WI38 (cell line): ENCODE measurements around the gene MAP2K6.

Source experiments
- H3K4me3 ChIP-seq: 2 replicates; pipeline ENCODE4 v1.5.1; 2011; ENCODE audit warnings: low read depth, mild to moderate bottlenecking, control low read depth, low read length
- CTCF ChIP-seq: IDR thresholded peaks from 2 replicates; pipeline ENCODE4 v1.5.1; 2012; ENCODE audit warnings: low read depth, mild to moderate bottlenecking, control low read depth, low read length

Gene MAP2K6

GRCh38 chr17:69560987-69561441 is 146.5 kb downstream of the MAP2K6 start:
- H3K4me3 ChIP-seq, result no peak overlapping the region
- no peak for TF ChIP-seq CTCF

DNA sequence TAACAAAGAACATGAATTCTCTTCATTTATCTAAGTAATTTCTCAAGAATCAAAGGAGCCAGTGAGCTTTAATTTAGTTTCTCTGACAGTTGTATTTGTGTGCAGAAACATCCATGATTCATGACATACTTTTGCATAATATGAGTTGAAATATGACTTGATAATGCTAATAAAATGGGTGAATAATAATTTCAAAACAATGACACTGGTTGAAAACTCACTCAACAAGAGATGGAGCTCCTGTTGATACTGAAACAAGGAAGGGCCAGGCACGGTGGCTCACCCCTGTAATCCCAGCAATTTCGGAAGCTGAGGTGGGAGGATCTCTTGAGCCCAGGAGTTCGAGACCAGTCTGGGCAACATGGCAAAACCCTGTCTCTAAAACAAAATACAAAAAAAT is 147.0 kb downstream of the MAP2K6 start:
- no peak overlapping the region for H3K4me3 ChIP-seq
- no peak for TF ChIP-seq CTCF

DNA sequence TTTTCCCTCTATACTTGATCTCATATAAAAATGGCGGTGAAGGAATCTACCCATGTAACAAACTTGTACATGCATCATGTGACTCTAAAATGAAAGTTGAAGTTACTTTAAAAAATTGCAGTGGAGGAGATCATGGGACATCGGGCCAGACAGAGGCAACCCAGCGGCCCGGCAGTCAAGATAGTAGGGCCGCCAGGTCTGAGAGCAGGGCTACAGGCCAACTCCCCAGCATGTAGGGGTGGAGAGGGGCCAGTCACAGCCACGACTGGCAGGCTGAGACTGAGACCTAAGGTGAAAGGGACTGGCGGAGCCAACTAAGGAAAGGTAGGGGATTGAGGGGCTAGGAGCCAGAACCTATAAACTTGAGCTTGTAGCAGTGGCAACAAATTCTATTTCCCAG is 150.9 kb downstream of the MAP2K6 start:
- no peak for TF ChIP-seq CTCF
- no peak overlapping the region for H3K4me3 ChIP-seq

DNA sequence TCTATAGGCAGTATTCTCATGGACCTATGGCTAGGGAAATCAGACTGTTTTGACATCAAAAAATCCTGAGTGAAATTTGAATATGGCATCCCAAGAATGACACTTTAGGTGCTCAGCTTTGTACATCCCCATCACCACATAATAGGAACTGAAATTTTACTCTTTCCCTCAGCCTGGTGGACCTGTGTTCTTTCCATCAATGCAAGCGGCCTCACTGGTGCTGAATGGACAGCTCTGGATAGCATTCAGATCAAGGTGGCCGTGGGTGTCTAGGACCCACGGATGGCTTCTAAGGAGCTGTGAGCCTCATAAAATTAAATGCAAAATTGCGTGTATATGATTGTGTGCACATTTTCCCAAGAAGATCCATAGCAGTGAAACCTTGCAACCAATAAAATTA is 152.6 kb downstream of the MAP2K6 start:
- H3K4me3 ChIP-seq, result no peak overlapping the region
- no peak for TF ChIP-seq CTCF

DNA sequence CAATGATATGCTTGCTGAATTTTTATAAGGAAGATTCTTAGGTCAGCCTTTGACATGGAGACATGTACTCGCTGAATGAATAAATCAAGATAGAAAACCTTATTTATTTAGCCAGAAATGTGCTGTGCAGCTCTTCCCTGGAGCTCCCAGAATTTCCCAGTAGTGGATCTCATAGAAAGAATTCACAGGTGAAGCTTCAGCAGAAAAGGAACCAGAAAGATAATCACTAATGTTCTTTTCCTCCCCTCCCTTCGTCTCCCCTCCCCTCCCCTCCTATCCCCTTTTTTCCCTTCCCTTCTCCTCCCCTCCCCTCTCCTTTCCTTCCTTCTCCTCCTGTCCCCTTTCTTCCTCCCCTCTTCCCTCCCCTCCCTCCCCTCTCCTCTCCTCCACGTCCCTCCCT is 158.2 kb downstream of the MAP2K6 start:
- H3K4me3 ChIP-seq, result no peak overlapping the region
- no peak for TF ChIP-seq CTCF

GRCh38 chr17:69573396-69573795 is 158.9 kb downstream of the MAP2K6 start:
- no peak for TF ChIP-seq CTCF
- H3K4me3 ChIP-seq, result no peak overlapping the region

DNA sequence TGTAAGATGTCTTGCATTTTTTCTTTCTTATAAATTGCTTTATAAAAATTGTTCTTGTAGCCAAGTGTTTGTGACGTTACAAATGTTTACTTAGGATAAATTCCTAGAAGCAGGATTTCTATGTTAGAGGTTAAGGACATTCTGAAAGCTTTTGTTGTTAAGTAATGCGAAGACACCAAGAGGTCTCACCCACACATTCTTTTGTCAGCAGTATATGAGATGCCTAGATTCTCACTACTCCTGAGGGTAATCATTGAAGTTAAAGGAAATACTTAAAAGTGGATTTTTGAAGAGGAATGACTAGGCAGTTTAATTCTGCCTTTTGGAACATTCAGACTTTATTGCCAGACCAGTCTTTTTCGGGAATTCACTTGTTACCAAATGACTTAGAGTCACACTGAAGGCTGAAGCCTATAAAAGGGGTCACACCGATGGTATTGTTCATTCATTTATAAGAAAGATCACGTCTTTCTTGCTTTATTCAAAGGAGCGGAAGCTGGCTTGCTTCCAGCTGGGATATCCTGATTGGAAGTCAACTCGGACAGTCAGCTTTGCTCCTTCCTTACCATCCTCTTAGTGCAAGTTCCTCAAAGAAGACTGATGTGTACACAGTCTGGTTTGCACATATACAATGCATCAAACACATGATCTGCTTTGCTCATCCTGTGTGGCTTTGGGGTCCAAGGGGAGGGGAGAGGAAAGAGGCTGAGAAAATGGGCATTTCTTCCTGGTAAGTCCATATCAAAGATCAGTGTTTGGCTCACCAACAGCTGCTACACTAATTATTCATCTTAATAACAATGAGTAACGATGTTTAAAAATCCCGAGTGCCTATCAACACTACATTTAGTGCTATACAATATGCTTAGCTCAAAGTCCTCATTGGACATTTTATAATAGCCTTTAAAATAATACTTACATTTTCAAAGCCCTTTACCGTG is 160.0 kb downstream of the MAP2K6 start:
- no peak overlapping the region for H3K4me3 ChIP-seq
- no peak for TF ChIP-seq CTCF
